Nephron progenitor cell (in vitro differentiated cells): Measurements from ENCODE around the gene ADAMTS1.
"Not testable (repeated sequence)": the region's sequence is repeated elsewhere in the genome, so short reads cannot be mapped to it uniquely, and the experiment has no call there.

Experiments used
- DNase-seq: peaks from one replicate; pipeline ENCODE4 v3.0.0; 2021
- H3K27ac Mint-ChIP-seq: 2 replicates; pipeline ENCODE4 v1.8.0; 2021; ENCODE audit warnings: mild to moderate bottlenecking, moderate library complexity, mixed read lengths
- H3K27me3 Mint-ChIP-seq: 2 replicates; pipeline ENCODE4 v1.8.0; 2021; ENCODE audit warnings: mild to moderate bottlenecking, low read depth, mixed read lengths; ENCODE audit not compliant: poor library complexity
- H3K36me3 Mint-ChIP-seq: 2 replicates; pipeline ENCODE4 v1.8.0; 2021; ENCODE audit warnings: low read depth, mixed read lengths
- H3K4me1 Mint-ChIP-seq: 2 replicates; pipeline ENCODE4 v1.8.0; 2021; ENCODE audit warnings: mixed read lengths
- H3K4me3 Mint-ChIP-seq: 2 replicates; pipeline ENCODE4 v1.8.0; 2021; ENCODE audit warnings: mild to moderate bottlenecking, moderate library complexity, mixed read lengths
- H3K9me3 Mint-ChIP-seq: 2 replicates; pipeline ENCODE4 v1.8.0; 2021; ENCODE audit warnings: mild to moderate bottlenecking, moderate library complexity, mixed read lengths
- TF ChIP-seq, protein P1 (sequence below): fragments of 200-600 bp; sonication (generic); IDR thresholded peaks from 2 replicates; pipeline ENCODE4 v1.5.0; 2021; ENCODE audit warnings: antibody characterized with exemption

ADAMTS1 gene

DNA sequence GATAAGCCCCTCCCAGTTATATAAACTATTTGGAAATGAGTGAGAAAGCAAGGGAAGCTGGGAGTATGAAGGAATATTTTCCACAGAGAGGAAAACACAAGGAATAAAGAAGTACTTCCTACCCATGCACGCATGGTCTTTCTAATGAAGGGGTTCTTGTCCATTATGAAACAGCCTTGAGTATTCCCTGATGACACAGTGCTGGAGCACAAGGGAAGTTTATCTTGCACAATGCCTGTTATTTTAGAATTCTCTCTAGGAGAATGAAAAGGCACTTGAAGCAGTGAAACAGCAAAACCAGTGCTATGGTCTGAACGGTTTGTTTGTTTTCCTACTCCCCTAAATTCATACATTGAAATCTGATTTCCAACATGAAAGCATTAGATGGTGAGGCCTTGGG is 38.6 kb upstream of the ADAMTS1 start:
- Mint-ChIP-seq H3K4me3 (no peak overlapping the region), H3K36me3 (no peaks in the 10 kb centered on the region), H3K27ac (no peak overlapping the region), H3K4me1 (peaks cover 5% of the 10 kb centered on the region), H3K27me3 (peaks cover 2% of the 10 kb centered on the region), H3K9me3 (peaks cover 4% of the 10 kb centered on the region)
- DNase-seq: no peak
- TF ChIP-seq, protein P1, sequence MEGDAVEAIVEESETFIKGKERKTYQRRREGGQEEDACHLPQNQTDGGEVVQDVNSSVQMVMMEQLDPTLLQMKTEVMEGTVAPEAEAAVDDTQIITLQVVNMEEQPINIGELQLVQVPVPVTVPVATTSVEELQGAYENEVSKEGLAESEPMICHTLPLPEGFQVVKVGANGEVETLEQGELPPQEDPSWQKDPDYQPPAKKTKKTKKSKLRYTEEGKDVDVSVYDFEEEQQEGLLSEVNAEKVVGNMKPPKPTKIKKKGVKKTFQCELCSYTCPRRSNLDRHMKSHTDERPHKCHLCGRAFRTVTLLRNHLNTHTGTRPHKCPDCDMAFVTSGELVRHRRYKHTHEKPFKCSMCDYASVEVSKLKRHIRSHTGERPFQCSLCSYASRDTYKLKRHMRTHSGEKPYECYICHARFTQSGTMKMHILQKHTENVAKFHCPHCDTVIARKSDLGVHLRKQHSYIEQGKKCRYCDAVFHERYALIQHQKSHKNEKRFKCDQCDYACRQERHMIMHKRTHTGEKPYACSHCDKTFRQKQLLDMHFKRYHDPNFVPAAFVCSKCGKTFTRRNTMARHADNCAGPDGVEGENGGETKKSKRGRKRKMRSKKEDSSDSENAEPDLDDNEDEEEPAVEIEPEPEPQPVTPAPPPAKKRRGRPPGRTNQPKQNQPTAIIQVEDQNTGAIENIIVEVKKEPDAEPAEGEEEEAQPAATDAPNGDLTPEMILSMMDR: no peak

DNA sequence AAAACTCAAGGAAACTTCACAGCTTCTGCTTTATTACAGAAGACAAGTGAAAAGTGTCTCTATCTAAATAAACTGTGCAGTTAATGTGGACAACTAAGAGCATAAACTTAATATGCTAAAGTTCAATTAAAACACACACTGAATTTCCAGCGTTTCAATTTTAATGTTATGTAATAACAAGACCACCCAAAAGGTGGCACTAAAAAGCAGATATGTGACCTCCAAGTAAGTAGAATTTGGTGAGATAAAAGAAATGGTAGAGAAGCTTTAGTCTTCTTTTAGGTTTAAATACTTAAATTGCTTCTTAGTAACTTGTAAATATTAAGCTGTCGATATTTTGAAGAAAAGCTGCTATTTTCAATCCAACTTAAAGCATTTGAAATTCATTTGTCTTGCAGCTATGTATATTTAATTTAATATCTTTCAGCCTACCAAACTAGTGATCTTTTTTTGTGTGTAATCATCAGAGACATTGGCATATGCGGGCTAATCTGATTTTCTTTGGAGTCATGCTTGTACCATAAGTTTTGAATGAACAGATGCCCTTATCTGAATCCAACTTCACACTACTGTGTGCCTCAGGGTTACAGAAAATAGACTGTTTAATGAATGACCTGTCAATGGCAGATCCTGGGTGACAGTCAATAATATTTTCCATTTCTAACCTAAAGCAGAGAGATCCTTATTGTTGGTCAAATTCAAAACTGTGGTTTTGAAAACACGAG is 36.5 kb upstream of the ADAMTS1 start:
- Mint-ChIP-seq H3K4me1 (peaks cover 5% of the 10 kb centered on the region), H3K27ac (no peak overlapping the region), H3K36me3 (no peaks in the 10 kb centered on the region), H3K27me3 (no peaks in the 10 kb centered on the region), H3K4me3 (no peak overlapping the region), H3K9me3 (no peaks in the 10 kb centered on the region)
- TF ChIP-seq, protein P1: peak; percentile 48
- no peak for DNase-seq

DNA sequence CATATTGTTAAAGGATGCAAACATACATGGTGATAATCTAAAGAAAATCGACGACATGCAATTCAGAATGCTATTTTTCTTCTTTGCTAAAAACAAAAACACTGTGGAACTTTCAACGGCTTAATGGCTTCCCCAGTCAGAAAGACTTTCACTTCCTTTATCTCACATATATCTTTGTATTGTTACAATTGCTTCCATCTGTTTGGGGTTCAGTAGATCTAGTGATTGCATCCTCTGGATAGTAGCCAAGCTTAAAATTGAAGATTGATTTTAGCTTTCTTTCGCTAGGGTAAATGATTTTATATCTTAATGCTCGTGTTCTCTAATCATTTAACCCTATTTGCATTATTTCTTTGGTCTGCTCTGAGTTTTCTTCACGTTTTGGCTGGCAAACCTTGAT is 31.8 kb upstream of the ADAMTS1 start:
- Mint-ChIP-seq H3K9me3 (peaks cover 8% of the 10 kb centered on the region), H3K4me3 (no peak overlapping the region), H3K36me3 (no peaks in the 10 kb centered on the region), H3K27me3 (no peaks in the 10 kb centered on the region), H3K27ac (no peak overlapping the region), H3K4me1 (peaks cover 5% of the 10 kb centered on the region)
- DNase-seq: no peak
- TF ChIP-seq, protein P1: no peak

DNA sequence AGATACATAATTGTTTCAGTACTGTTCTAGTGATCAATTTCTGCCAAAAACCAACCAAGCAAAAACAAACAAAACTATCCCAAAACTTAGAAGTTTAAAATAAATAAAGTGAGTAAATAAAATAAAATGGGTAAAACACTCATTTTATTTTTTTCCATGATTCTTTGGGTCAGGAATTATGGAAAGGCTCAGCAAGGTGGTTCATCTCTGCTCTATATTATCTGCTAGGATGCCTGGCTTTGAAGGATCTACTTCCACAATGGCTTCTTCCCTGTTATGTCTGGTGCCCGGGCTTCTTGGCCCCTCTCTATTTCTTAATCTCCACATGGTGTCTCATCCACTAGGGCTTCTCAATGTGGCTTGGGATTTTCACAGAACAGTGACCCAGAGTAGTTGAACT is 29.1 kb upstream of the ADAMTS1 start:
- no peak for DNase-seq
- Mint-ChIP-seq H3K27me3 (no peaks in the 10 kb centered on the region), H3K4me3 (no peak overlapping the region), H3K4me1 (no peaks in the 10 kb centered on the region), H3K36me3 (no peaks in the 10 kb centered on the region), H3K9me3 (peaks cover 8% of the 10 kb centered on the region), H3K27ac (no peak overlapping the region)
- TF ChIP-seq, protein P1: no peak

DNA sequence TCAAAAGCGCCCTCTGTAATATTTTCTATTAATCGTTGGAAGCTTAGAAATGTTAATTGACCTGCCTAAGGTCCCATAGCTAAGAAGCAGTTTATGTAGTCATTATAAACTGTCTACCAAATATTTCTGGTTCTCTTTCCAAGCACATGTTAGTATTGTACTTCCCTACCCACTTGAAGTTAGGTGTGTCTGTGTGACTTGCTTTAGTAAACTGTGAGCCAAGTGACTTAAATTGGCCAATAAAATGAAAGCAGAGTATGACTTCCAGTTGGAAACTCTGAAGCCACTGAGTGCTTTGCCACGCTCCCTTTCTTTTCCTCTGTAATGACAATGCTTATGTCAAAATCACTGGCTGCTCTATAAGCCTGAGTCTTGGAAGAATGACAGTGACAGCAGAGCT is 20.6 kb upstream of the ADAMTS1 start:
- no peaks in the 10 kb centered on the region for H3K27me3 Mint-ChIP-seq
- H3K36me3 Mint-ChIP-seq: no peaks in the 10 kb centered on the region
- H3K4me1 Mint-ChIP-seq: no peaks in the 10 kb centered on the region
- no peak for DNase-seq
- H3K9me3 Mint-ChIP-seq: no peaks in the 10 kb centered on the region
- TF ChIP-seq, protein P1: no peak
- H3K4me3 Mint-ChIP-seq: no peak overlapping the region
- H3K27ac Mint-ChIP-seq: no peak overlapping the region

DNA sequence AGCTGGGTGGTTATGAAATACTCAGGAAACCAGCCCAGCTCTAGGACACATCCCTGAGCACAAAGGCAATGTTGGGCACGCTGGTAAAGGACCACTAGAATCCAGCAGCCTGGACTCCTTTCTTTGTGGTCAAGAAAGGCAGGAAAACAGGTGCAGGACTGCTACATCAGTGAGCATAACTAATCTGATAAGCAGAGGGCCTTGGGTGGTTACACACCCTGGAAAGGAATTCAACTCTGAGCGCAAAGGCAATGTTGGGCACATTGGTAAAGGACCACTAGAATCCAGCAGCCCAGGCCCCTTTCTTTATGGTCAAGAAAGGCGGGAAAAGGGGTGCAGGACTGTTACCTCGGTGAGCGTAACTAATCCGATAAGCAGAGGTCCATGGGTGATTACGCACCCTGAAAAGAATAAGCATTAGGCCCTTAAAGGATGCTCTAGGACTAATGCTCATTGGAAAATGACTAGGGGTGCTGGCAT is 11.7 kb upstream of the ADAMTS1 start:
- H3K27me3 Mint-ChIP-seq: peaks cover 13% of the 10 kb centered on the region
- H3K4me3 Mint-ChIP-seq, DNase-seq, H3K36me3 Mint-ChIP-seq, H3K27ac Mint-ChIP-seq, H3K4me1 Mint-ChIP-seq, H3K9me3 Mint-ChIP-seq: not testable (repeated sequence)

DNA sequence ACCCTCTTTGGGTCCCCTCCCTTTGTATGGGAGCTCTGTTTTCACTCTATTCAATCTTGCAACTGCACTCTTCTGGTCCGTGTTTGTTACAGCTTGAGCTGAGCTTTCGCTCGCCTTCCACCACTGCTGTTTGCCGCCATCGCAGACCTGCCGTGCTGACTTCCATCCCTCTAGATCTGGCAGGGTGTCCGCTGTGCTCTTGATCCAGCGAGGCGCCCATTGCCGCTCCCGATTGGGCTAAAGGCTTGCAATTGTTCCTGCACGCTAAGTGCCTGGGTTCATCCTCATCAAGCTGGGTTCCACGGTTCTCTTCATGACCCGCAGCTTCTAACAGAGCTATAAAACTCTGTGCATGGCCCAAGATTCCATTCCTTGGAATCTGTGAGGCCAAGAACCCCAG is 9.5 kb upstream of the ADAMTS1 start:
- not testable (repeated sequence) for H3K4me3 Mint-ChIP-seq, H3K9me3 Mint-ChIP-seq, H3K27ac Mint-ChIP-seq, H3K4me1 Mint-ChIP-seq, DNase-seq, H3K36me3 Mint-ChIP-seq
- H3K27me3 Mint-ChIP-seq: peaks cover 12% of the 10 kb centered on the region
